ENCODE data around the gene GLT1D1.

GLT1D1 gene

GRCh38 chr12:128848371-128848770 lies 4.9 kb upstream of the GLT1D1 start:
- TF ChIP-seq, protein P1, sequence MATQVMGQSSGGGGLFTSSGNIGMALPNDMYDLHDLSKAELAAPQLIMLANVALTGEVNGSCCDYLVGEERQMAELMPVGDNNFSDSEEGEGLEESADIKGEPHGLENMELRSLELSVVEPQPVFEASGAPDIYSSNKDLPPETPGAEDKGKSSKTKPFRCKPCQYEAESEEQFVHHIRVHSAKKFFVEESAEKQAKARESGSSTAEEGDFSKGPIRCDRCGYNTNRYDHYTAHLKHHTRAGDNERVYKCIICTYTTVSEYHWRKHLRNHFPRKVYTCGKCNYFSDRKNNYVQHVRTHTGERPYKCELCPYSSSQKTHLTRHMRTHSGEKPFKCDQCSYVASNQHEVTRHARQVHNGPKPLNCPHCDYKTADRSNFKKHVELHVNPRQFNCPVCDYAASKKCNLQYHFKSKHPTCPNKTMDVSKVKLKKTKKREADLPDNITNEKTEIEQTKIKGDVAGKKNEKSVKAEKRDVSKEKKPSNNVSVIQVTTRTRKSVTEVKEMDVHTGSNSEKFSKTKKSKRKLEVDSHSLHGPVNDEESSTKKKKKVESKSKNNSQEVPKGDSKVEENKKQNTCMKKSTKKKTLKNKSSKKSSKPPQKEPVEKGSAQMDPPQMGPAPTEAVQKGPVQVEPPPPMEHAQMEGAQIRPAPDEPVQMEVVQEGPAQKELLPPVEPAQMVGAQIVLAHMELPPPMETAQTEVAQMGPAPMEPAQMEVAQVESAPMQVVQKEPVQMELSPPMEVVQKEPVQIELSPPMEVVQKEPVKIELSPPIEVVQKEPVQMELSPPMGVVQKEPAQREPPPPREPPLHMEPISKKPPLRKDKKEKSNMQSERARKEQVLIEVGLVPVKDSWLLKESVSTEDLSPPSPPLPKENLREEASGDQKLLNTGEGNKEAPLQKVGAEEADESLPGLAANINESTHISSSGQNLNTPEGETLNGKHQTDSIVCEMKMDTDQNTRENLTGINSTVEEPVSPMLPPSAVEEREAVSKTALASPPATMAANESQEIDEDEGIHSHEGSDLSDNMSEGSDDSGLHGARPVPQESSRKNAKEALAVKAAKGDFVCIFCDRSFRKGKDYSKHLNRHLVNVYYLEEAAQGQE (IDR thresholded peaks at IDR 0.05; ENCODE audit: low read depth) = no peak
- TF ChIP-seq TAF1 (IDR thresholded peaks at IDR 0.05; ENCODE audit: low read depth) (no peak), NFIC (IDR thresholded peaks at IDR 0.05) (no peak), CEBPB (IDR thresholded peaks at IDR 0.05) (no peak), YY1 (IDR thresholded peaks at IDR 0.05; ENCODE audit: low read depth) (no peak), RAD21 (IDR thresholded peaks at IDR 0.05; ENCODE audit: low read depth) (no peak), EGR1 (IDR thresholded peaks at IDR 0.05) (no peak), EP300 (IDR thresholded peaks at IDR 0.05; ENCODE audit: borderline replicate concordance) (no peak), FOXM1 (IDR thresholded peaks at IDR 0.05; ENCODE audit: borderline replicate concordance, low read depth) (no peak), TCF12 (IDR thresholded peaks at IDR 0.05; ENCODE audit: low read depth) (no peak), ZBTB7A (IDR thresholded peaks at IDR 0.05; ENCODE audit: low read depth) (no peak), MAX (IDR thresholded peaks at IDR 0.05) (no peak)
- TF ChIP-seq, protein P2, sequence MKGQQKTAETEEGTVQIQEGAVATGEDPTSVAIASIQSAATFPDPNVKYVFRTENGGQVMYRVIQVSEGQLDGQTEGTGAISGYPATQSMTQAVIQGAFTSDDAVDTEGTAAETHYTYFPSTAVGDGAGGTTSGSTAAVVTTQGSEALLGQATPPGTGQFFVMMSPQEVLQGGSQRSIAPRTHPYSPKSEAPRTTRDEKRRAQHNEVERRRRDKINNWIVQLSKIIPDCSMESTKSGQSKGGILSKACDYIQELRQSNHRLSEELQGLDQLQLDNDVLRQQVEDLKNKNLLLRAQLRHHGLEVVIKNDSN (IDR thresholded peaks at IDR 0.05) = no peak

- TF ChIP-seq, protein P2 (IDR thresholded peaks at IDR 0.05) = no peak
- TF ChIP-seq RAD21 (IDR thresholded peaks at IDR 0.05; ENCODE audit: low read depth) (no peak), ZBTB7A (IDR thresholded peaks at IDR 0.05; ENCODE audit: low read depth) (no peak), CEBPB (IDR thresholded peaks at IDR 0.05) (no peak)
Observed at GRCh38 chr12:128850400-128850799, 2.9 kb upstream of the GLT1D1 start.

GRCh38 chr12:128852026-128852698 lies 1.1 kb upstream of the GLT1D1 start:
- no peak for TF ChIP-seq TEAD4 (IDR thresholded peaks at IDR 0.05)
- TF ChIP-seq, protein P1 (IDR thresholded peaks at IDR 0.05; ENCODE audit: low read depth) = no peak
- no peak for TF ChIP-seq ZBTB7A (IDR thresholded peaks at IDR 0.05; ENCODE audit: low read depth)
- TF ChIP-seq EP300 (IDR thresholded peaks at IDR 0.05; ENCODE audit: borderline replicate concordance) = no peak
- TF ChIP-seq EGR1 (IDR thresholded peaks at IDR 0.05) = no peak
- TF ChIP-seq TCF12 (IDR thresholded peaks at IDR 0.05; ENCODE audit: low read depth) = no peak
- no peak for TF ChIP-seq CREB1 (IDR thresholded peaks at IDR 0.05; ENCODE audit: low read depth)
- TF ChIP-seq RAD21 (IDR thresholded peaks at IDR 0.05; ENCODE audit: low read depth) = no peak
- no peak for TF ChIP-seq MAX (IDR thresholded peaks at IDR 0.05)
- no peak for TF ChIP-seq TAF1 (IDR thresholded peaks at IDR 0.05; ENCODE audit: low read depth)

GRCh38 chr12:128853600-128854197 lies 421 bp downstream of the GLT1D1 start:
- TF ChIP-seq TAF1 (IDR thresholded peaks at IDR 0.05; ENCODE audit: low read depth) = no peak
- TF ChIP-seq FOXM1 (IDR thresholded peaks at IDR 0.05; ENCODE audit: borderline replicate concordance, low read depth) = no peak
- TF ChIP-seq MAX (IDR thresholded peaks at IDR 0.05) = no peak
- TF ChIP-seq TEAD4 (IDR thresholded peaks at IDR 0.05) = no peak
- TF ChIP-seq EGR1 (IDR thresholded peaks at IDR 0.05) = no peak
- TF ChIP-seq, protein P1 (IDR thresholded peaks at IDR 0.05; ENCODE audit: low read depth) = no peak
- no peak for TF ChIP-seq NFIC (IDR thresholded peaks at IDR 0.05)
- no peak for TF ChIP-seq CEBPB (IDR thresholded peaks at IDR 0.05)
- no peak for TF ChIP-seq EP300 (IDR thresholded peaks at IDR 0.05; ENCODE audit: borderline replicate concordance)
- TF ChIP-seq RAD21 (IDR thresholded peaks at IDR 0.05; ENCODE audit: low read depth) = no peak
- TF ChIP-seq ZBTB7A (IDR thresholded peaks at IDR 0.05; ENCODE audit: low read depth) = no peak
- no peak for TF ChIP-seq CREB1 (IDR thresholded peaks at IDR 0.05; ENCODE audit: low read depth)
- no peak for TF ChIP-seq TCF12 (IDR thresholded peaks at IDR 0.05; ENCODE audit: low read depth)
- TF ChIP-seq, protein P2 (IDR thresholded peaks at IDR 0.05) = no peak
- no peak for TF ChIP-seq YY1 (IDR thresholded peaks at IDR 0.05; ENCODE audit: low read depth)
